Sigmoid colon (tissue), 7 donors: ENCODE results near the gene SCNM1. TPM values are rescaled to one million over a fixed set of nuclear protein-coding genes. Genes with fewer than 3 reads are reported as not detected.
"Not testable (repeated sequence)": the region's sequence is repeated elsewhere in the genome, so short reads cannot be mapped to it uniquely, and the experiment has no call there.

Experiments
- DNase-seq: peaks from one replicate; pipeline ENCODE4 v3.0.0-alpha.2; 2019
- H3K27ac ChIP-seq, 4 donors: fragments of 200-600 bp; sonication (generic); one replicate each; pipeline ENCODE4 v1.5.1; 2016 to 2019; ENCODE audit warnings: mild to moderate bottlenecking in 1 of 4
- H3K27me3 ChIP-seq, 3 donors: fragments of 200-600 bp; sonication (generic); one replicate each; pipeline ENCODE4 v1.5.1; 2019; ENCODE audit warnings: mild to moderate bottlenecking in 1 of 3
- H3K36me3 ChIP-seq, 4 donors: fragments of 200-600 bp; sonication (generic); one replicate each; pipeline ENCODE4 v1.5.1; 2016 to 2019
- H3K4me1 ChIP-seq, 4 donors: fragments of 200-600 bp; sonication (generic); one replicate each; pipeline ENCODE4 v1.5.1; 2017 to 2019
- H3K4me3 ChIP-seq, 4 donors: fragments of 200-600 bp; sonication (generic); one replicate each; pipeline ENCODE4 v1.5.1; 2017 to 2019; ENCODE audit warnings: mild to moderate bottlenecking in 2 of 4, moderate library complexity in 1 of 4
- H3K9me3 ChIP-seq, 4 donors: fragments of 200-600 bp in 3 of 4; sonication (generic) in 3 of 4; one replicate each; pipeline versions ENCODE4 v1.5.1 to v1.6.1; 2013 to 2019
- EP300 ChIP-seq, 4 donors: sonication (generic); formaldehyde crosslinking; IDR thresholded peaks; one replicate each; pipeline ENCODE4 v1.6.1; 2017; ENCODE audit warnings: antibody characterized with exemption in 4 of 4
- POLR2A ChIP-seq, 2 donors: fragments of 450-650 bp; IDR thresholded peaks; one replicate each; pipeline ENCODE4 v1.6.1; 2016; ENCODE audit warnings: antibody characterized with exemption in 2 of 2, mild to moderate bottlenecking in 2 of 2, moderate library complexity in 2 of 2
- POLR2AphosphoS5 ChIP-seq, 4 donors: sonication (generic); formaldehyde crosslinking; IDR thresholded peaks; one replicate each; pipeline ENCODE4 v1.6.1; 2017; ENCODE audit warnings: antibody characterized with exemption in 4 of 4
- WGBS, 2 donors: extraction: QIAGEN DNeasy Blood & Tissue Kit; methylation state at CpG; one replicate each; pipeline ENCODE4 v1.1.7; 2013; 5-methylcytosine and 5-hydroxymethylcytosine counted together
- intact Hi-C: fragments of 100-400 bp; cut with DNase I; formaldehyde crosslinking; loops from one replicate; pipeline ENCODE4 v1.15.1; 2023
- polyA plus RNA-seq, 3 donors: library from polyadenylated mRNA; stranded (reverse); fragments of 200-250 nt; gene quantifications; one replicate each; pipeline ENCODE4 v1.2.3, GENCODE V29; 2013
- total RNA-seq, 4 donors: library from RNA; depleted of rRNA; stranded (reverse); fragments of >200 nt; gene quantifications; one replicate each; pipeline ENCODE4 v1.1.0, GENCODE V29; 2016
- TF ChIP-seq, protein P1 (sequence below), 4 experiments: fragments of 450-650 bp in 3 of 4; fragments of 200-600 bp in 1 of 4; IDR thresholded peaks; one replicate each; pipeline ENCODE4 v1.5.1; 2016 to 2019; ENCODE audit warnings: antibody characterized with exemption in 4 of 4, mild to moderate bottlenecking in 3 of 4, moderate library complexity in 2 of 4
- donor health status: healthy with polysubstance abuse.
- donor health status: Bipolar disorder and iron deficiency.
- donor health status: healthy.

SCNM1 gene
- total and polyA plus RNA-seq, 7 donors = 17.5 to 42.4 (median 24.2) TPM

DNA sequence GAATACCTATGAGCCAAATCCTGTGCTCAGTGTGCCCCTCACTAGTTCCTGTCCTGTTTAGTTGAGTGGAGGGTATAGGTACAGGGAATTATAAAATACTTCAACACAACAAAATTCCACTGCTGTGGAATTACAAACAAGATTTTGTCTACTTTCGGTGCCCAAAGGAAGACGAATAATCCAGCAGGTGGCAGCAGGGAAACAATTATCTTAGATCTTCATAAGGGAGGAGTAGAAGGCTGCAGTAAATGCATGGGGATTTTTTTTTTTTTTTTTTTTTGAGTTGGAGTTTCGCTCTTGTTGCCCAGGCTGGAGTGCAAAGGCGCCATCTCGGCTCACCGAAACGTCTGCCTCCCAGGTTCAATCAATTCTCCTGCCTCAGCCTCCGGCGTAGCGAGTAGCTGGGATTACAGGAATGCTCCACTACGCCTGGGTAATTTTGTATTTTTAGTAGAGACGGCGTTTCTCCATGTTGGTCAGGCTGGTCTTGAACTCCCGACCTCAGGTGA, 30.4 kb downstream of the SCNM1 start:
- H3K27ac ChIP-seq = peak overlapping the region; percentile 90 to 95 (median 93)
- peak; percentile 78 for DNase-seq
- peak overlapping the region in 1 of 4 donors; percentile 20 for H3K4me3 ChIP-seq
- H3K36me3 ChIP-seq = no peaks in the 10 kb centered on the region
- H3K27me3 ChIP-seq = no peaks in the 10 kb centered on the region
- peaks cover 0 to 32% (median 28%) of the 10 kb centered on the region in 4 donors for H3K4me1 ChIP-seq
- intact Hi-C loops = loop anchor here (5.0 to 10.0 kb wide), 2 partner anchors 131 to 198 kb away; partner anchors contain the start of genes PI4KB and PSMB4
- 14 to 39% methylated on average over 14 of the region's 14 CpGs for WGBS, 2 donors
- TF ChIP-seq, protein P1, sequence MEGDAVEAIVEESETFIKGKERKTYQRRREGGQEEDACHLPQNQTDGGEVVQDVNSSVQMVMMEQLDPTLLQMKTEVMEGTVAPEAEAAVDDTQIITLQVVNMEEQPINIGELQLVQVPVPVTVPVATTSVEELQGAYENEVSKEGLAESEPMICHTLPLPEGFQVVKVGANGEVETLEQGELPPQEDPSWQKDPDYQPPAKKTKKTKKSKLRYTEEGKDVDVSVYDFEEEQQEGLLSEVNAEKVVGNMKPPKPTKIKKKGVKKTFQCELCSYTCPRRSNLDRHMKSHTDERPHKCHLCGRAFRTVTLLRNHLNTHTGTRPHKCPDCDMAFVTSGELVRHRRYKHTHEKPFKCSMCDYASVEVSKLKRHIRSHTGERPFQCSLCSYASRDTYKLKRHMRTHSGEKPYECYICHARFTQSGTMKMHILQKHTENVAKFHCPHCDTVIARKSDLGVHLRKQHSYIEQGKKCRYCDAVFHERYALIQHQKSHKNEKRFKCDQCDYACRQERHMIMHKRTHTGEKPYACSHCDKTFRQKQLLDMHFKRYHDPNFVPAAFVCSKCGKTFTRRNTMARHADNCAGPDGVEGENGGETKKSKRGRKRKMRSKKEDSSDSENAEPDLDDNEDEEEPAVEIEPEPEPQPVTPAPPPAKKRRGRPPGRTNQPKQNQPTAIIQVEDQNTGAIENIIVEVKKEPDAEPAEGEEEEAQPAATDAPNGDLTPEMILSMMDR (IDR thresholded peaks at IDR 0.05) = peak; percentile 46 to 58 (median 49)
- TF ChIP-seq POLR2A (IDR thresholded peaks at IDR 0.05) = no peak
- no peak for TF ChIP-seq EP300 (IDR thresholded peaks at IDR 0.05)
- TF ChIP-seq POLR2AphosphoS5 (IDR thresholded peaks at IDR 0.05) = peak in 2 of 4 donors; percentile 16 to 19
- no peaks in the 10 kb centered on the region for H3K9me3 ChIP-seq

DNA sequence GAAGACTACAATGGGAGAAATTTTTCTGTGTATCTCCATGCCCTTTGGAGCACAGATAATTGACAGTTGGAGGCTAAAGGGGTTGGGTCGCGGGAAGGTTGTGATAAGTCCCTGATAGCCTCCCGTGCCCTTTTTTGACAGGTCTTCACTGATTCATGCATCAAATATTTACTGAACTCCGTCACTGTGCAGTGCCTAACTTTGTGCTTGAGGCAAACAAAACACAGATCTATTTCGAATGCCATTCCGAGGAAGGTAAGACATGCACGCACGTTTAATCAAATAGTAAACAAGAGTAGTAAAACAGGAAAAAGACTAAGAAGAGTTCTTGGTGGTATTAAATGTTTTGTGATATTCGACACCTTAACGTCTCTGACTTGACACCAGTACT, 31.9 kb downstream of the SCNM1 start:
- 4 to 16% methylated on average over 10 of the region's 10 CpGs for WGBS, 2 donors
- no peak for DNase-seq
- H3K36me3 ChIP-seq = peaks cover 0 to 8% (median 2%) of the 10 kb centered on the region in 4 donors
- H3K9me3 ChIP-seq = no peaks in the 10 kb centered on the region
- intact Hi-C loops = loop anchor here (1.0 to 10.0 kb wide), 3 partner anchors 56 to 197 kb away; partner anchors contain the start of genes PI4KB, PSMB4 and PSMD4
- H3K27ac ChIP-seq = peak overlapping the region; percentile 90 to 95 (median 93)
- peaks cover 0 to 45% (median 38%) of the 10 kb centered on the region in 4 donors for H3K4me1 ChIP-seq
- peak overlapping the region; percentile 62 to 88 (median 70) for H3K4me3 ChIP-seq
- H3K27me3 ChIP-seq = no peaks in the 10 kb centered on the region
- no peak for TF ChIP-seq POLR2A (IDR thresholded peaks at IDR 0.05)
- TF ChIP-seq POLR2AphosphoS5 (IDR thresholded peaks at IDR 0.05) = no peak
- TF ChIP-seq EP300 (IDR thresholded peaks at IDR 0.05) = no peak
- TF ChIP-seq, protein P1 (IDR thresholded peaks at IDR 0.05) = no peak

DNA sequence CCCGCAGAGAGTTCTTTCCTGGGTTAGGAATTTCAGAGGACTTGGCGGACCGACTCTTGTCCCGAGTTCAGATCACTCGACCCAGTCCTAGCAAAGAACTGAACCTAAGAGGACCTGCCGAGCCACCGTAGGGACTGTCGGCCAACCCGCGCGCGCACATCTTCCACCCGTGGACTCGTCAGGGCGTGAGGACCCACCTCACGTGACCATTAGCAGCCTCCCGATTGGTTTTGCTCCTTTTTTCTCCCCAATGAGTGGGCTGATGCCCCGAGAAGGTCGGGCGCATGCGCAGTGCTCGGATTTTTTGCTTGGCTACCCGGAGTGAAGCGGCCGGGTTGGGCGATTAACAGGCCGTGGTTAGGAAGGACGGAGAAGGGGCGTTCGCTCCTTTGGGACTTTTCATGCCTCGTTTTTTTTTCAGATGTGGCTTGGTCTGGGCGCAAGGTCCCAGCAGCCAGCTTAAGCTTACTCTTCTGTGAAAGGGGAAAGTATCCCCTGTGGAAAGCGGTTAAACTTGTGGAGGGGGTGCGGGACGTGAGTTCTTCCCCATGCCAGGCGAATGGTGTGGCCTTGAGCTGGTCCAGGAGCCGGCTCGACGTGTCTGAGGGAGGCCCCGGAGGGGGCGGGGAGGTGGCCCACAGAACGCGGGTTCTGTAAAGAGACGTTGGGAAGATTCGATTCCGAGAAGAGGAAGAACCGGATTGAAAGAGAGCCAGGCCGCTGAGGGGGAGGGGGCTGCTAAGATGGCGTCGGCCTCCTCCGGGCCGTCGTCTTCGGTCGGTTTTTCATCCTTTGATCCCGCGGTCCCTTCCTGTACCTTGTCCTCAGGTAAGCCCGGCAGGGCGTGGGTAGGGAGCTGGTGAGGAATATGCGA, 32.5 kb downstream of the SCNM1 start, which contains the start of gene PIP5K1A:
TSS of gene PIP5K1A (plus strand) at position 299 of the 874 bp plus-strand sequence. CDS start at position 744, 445 bp downstream.
- Histone ChIP-seq H3K9me3 (no peaks in the 10 kb centered on the region), H3K4me1 (peaks cover 0 to 47% (median 38%) of the 10 kb centered on the region in 4 donors), H3K4me3 (peak within 1 kb of the TSS; percentile 62 to 88 (median 70)), H3K27ac (peak within 1 kb of the TSS; percentile 90 to 95 (median 93)), H3K36me3 (peaks cover 0 to 15% (median 5%) of the 10 kb centered on the region in 4 donors), H3K27me3 (no peaks in the 10 kb centered on the region)
- 0 to 1% methylated on average over 60 of the region's 60 CpGs for WGBS, 2 donors
- TF ChIP-seq EP300 (IDR thresholded peaks at IDR 0.05) = no peak
- peak; percentile 84 to 93 for TF ChIP-seq POLR2A (IDR thresholded peaks at IDR 0.05)
- peak; percentile 95 to 99 (median 98) for TF ChIP-seq POLR2AphosphoS5 (IDR thresholded peaks at IDR 0.05)
- intact Hi-C loops = loop anchor here (1.0 to 10.0 kb wide), 3 partner anchors 56 to 196 kb away; partner anchors contain the start of genes PI4KB, PSMB4 and PSMD4
- DNase-seq = peak; percentile 100

DNA sequence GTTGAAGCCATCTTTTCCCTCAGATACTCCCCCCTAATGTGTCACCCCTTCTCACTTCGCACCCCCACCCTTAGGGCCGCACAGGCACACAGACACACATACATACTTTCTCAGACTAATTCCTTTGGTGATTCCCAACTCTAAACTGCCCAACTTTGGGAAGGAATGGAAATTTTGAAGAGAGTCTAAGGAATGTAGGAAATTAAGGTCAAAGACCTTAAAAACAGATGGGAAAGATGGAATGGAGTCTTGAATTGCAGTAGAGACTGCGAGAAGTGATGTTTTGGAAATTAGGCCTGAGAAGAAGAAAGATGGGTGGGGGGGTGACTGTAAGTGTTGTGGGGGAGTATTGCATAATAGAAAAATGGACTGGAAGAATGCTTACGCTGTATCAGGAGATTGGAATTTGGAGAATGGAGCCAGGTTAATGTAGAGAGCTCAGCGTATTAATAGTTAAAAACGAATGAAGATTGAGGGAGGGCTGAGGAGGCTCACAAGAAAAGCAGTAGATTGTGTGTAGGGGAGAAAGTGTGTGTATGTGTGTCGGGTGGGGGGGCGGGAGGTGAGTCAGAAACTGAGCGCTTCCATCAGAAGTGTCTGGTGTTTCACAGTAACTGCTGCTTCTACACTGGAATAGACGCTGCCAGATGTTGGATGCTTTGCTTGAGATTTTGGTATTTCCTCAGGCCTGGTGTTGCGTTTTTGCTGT, 34.1 kb downstream of the SCNM1 start:
- Histone ChIP-seq H3K4me3 (peak overlapping the region; percentile 62 to 88 (median 70)), H3K9me3 (no peaks in the 10 kb centered on the region), H3K27me3 (no peaks in the 10 kb centered on the region), H3K27ac (peak overlapping the region; percentile 90 to 95 (median 93)), H3K36me3 (peaks cover 0 to 18% (median 6%) of the 10 kb centered on the region in 4 donors), H3K4me1 (peaks cover 2 to 60% (median 46%) of the 10 kb centered on the region in 4 donors)
- peak; percentile 82 for DNase-seq
- 50 to 71% methylated on average over 11 of the region's 11 CpGs for WGBS, 2 donors
- TF ChIP-seq POLR2A (IDR thresholded peaks at IDR 0.05) (no peak), EP300 (IDR thresholded peaks at IDR 0.05) (no peak), POLR2AphosphoS5 (IDR thresholded peaks at IDR 0.05) (no peak)
- TF ChIP-seq, protein P1 (IDR thresholded peaks at IDR 0.05) = no peak
- intact Hi-C loops = loop anchor here (5.0 to 10.0 kb wide), 2 partner anchors 127 to 195 kb away; partner anchors contain the start of genes PI4KB and PSMB4

DNA sequence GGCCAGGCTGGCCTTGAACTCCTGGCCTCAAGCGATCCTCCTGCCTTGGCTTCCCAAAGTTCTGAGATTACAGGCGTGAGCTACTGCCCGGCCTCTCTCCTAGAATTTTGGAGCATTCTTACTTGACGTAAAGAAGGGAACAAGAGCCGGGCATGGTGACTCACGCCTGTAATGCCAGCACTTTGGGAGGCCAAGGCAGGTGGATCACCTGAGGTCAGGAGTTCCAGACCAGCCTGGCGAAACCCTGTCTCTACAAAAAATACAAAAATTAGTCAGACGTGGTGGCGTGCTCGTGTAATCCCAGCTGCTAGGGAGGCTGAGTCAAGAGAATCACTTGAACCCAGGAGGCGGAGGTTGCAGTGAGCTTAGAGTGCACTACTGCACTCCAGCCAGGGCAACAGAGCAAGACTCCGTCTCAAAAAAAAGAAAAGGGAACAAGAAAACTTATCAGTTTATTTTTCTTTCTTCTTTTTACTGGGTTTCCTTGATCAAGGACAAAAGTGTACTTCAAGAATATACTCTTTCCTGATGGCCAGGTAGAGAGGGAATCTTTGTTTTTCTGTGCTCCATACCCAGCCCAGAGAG, 39.5 kb downstream of the SCNM1 start:
- WGBS, 2 donors = 94 to 96% methylated on average over 12 of the region's 12 CpGs
- intact Hi-C loops, H3K27ac ChIP-seq, H3K9me3 ChIP-seq, H3K4me3 ChIP-seq, H3K27me3 ChIP-seq, DNase-seq: not testable (repeated sequence)
- peaks cover 7 to 57% (median 11%) of the 10 kb centered on the region in 4 donors for H3K36me3 ChIP-seq
- H3K4me1 ChIP-seq = peaks cover 2 to 54% (median 36%) of the 10 kb centered on the region in 4 donors
